ENCODE data around the gene SLC18A3. TPM values are rescaled to one million over a fixed set of nuclear protein-coding genes. Genes with fewer than 3 reads are reported as not detected.

SLC18A3 gene
- total RNA-seq, 1 donor from 2014 or later, result not detected

DNA sequence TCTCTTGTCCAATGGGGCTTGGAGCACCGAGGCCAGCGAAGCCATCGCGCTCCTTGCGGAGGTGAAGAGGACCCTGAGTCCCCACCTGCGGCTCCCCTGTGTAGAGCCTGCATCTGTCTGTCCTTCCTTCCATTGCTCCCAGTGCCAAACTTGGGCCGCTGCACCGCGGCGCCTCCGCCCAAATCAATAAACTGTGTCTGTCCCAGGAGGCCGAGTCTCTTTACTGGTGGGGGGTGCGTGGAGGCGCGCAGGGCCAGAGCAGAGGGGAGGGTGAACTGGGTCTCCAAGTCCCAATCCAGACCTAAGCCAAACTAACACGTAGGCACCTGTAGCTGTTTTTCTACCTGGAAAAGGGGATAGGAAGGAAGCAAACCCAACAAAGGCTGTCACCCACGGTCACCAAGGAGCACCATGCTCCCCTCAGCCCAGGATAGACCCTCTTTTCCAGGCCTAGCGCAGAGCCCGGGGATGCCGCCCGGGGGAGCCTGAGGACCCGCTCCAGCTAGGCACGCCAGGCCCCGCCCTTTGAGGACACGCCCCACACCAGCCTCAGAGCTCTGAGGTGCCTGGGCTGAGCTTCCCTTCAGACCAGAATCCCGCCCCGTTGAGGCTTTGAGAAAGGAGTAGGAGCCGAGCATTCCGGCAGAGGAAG, 2.5 kb downstream of the SLC18A3 start:
- ATAC-seq, result no peak

DNA sequence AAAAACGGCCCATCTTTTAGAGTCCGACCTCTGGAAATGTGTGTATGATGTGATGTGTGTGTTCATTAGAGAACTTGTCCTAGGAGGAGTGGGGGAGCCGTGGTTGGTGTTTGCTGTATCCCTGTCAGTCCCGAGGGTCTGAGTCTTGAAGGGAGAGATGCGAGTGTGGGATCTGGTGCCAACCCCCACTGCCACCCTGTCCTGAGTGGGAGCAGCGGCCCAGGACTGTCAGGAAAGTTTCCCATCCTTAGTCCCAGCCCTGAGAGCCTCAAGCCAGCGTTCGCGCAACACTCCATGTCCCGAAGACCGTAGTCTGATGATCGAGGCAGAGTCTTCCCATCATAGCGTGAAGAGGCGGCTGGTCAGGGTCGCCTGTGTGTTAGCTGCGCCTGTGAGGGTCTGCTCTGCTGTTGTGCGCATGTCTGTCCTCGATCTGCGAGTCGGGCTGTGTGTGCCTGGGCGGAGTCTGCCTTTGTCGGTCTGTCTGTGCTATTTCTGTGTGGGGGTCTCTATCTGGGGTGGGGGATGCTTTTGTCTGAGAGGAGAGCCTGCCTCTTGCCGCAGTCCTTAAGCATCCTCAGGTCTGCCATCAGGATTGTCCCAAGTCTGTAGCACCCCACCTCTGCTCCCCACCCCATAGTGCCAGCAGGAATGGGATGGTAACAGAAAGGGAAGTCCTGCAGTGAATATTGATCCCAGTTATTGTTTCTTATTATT, 3.2 kb downstream of the SLC18A3 start:
- ATAC-seq, result no peak

DNA sequence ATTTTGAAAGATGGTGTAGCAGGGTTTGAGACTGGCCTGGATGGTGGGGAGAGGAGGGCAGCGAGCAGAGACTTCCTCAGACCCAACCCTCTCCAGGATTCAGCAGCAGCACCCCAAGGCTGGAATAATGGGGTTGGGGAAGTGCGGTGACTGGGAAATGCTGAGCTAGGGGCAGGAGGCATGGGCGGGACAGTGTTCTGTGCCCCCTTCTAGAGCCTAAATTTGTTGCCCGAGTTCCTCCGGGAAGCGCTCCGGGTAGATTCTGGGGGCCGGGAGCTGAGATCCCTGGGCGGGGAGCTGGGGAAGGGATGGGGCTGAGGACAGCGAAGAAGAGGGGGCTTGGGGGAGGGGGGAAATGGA, 3.8 kb downstream of the SLC18A3 start, which contains the start of gene CHAT:
Gene CHAT (plus strand): TSS at position 156 of the 360 bp plus-strand sequence. CDS start 153 bp downstream, at position 309.
- ATAC-seq, result no peak

DNA sequence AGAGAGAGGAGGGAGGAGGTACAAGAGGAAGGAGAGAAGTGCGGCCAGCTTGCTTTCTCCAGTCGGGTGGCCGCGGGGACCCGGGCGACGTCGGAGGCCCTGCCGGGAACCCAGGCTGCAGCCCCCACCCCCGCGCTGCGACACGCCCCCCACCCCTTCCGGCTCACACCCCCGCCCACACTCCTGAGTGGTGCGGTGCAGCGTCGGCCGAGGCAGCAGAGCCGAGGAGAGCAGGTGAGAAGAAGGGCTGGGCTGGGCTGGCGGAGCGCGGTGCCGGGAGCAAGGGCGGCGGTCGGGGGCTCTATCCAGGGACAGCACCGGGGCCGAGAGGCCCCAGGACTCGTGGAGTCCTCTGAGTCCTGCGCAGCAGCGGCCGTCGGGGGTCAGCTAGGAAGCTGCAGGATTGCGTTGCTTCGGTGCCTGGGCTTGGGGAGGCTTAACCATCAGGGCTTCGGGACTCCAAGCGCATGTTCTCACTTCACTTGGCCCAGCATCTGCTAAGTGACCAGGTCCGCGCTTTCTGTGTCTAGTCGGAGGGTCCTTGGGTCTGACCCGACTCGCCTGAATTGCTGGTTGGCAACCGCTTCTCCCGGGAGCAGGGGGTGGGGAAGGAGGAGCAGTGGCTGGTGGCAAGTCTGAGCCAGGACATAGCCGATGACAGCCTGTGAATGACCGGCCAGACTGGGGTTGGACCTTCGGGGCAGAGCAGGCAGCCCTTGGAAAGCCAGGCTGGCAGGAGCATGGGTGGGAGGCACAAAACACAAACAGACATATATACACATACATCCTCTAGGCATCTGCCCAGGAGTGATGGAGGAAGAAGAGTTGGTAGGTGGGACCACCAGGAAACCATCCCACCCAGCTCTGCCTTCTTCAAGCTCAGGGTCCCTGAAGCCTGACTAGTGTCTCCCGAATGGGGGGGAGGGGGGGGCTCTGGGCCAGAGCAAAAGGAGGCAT, 4.4 kb downstream of the SLC18A3 start:
- no peak for ATAC-seq

DNA sequence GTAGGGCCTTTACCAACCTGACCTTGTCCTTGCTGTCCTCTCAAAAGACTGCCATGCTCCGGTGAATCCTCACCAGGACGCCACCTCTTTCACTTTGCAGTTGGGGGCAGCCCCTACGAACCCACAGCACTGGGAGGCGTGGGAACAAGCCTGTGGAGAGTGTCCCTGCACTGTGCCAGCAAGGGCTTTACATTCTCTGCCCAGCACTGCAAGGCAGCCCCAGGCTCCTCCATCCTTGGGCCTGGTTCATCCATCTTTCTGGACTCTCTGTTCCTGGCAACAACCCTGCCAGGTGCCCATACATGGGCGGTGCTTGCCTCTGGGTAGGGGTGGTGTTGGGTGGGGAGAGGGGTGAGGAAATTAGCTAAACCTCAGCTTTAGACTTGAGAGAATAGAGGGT, 5.1 kb downstream of the SLC18A3 start:
- ATAC-seq, result no peak

DNA sequence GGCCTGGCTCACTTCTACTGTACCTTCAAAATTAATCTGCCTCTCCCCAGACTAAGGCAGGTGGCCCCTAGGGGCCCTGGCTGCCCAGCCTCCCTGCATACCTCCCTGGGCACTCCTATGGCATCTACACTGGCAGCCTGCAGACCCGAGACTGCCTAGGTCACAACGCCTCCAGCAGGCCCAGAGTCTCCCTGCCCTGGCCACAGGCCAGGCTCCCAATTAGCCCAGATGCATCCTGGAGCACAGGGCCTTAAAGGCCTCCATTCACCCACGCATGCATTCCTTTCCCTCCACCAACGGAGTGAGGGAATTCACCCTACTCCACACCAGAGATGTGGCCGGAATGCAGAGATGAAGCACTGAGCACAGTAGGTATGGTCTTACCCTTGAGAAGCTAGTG, 5.6 kb downstream of the SLC18A3 start:
- no peak for ATAC-seq

DNA sequence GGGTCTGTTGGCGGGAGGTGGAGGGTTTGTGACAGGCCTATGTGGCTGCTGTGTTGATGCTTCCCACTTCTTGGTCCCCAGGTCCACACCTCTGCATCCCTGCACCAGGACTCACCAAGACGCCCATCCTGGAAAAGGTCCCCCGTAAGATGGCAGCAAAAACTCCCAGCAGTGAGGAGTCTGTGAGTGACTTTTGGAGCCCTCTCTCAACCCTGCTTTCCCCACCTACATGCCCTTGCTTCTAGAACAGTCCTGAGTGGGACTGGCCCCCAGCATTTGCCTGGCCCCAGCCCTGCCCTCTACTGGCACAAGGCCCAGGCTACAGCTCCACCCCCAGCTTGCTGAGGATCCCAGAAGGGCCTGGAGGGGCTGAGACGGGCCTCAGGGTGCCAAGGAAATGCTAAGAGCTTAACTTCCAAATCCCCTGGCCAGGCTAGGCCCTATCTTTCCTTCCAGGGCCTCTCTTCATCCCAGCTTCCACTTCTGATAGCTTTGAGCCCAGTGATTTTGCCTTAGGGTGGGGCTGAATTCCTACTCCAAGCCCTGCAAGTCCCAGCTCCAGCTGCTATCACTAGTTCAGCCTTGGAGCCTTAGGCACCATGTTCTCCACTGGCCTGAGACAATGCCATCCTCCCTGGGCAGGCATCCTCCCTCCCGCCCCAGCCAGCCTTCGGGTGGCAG, 6.5 kb downstream of the SLC18A3 start:
- ATAC-seq, result no peak

DNA sequence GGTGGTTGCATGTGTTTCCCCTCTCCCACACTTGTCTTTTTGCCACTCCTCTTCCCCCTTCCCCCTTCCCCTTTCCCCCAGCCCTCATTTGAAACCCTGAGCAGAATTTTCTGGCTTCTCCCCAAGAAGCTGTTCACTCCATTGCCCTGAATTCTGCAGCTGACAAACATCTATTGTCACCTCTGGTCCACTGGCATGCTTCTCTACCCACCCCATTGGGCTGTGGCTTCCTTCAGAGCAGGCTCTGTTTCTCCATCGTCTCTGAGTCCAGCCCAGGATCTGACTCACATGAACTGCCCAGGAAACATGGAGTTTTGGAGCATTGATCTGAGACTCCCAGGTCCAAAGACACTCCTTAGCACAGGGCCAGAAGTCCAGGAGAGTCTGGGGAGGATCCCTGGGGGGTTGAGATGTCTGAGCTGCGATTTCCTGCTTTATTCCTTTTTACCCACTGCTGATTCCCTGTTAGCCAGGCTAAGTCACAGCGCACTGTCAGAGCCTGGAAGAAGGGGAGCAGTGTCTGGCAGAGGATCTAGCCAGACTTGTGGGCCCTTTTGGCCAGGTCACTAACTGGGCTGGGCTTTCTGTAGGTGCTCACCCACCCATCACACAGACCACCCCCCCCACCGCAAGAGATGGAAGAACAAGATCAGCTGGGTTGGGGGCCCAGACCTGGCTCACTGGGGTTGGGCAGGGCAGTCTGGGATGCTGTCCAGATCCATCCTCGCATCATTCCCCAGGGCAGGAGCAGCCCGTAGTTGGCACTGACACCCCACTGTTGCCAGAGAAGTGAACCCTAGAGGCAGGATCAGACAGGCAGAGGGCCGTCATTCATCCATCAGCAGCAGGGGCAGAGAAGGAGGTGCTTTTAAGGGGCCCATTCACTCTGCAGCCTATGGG, 7.3 kb downstream of the SLC18A3 start:
- ATAC-seq, result no peak

DNA sequence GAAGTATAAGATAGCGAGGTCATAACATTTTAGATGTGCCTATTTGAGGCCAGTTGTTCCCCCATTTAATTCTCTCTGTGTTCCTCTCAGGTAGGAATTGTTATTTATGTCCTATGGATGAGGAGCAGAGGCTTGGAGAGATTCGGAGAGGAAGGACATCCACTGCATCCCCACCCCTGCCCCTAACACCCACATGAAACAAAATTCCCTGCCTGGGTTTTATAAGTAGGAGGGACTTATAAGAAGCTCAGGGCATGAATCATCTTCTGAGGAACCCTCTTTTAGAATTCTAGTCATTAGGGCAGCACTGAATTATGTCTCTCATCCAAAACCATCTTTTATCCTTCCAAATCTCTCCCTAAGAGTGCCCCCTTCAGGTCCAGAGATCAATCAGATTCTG, 8.7 kb downstream of the SLC18A3 start:
- ATAC-seq, result no peak

DNA sequence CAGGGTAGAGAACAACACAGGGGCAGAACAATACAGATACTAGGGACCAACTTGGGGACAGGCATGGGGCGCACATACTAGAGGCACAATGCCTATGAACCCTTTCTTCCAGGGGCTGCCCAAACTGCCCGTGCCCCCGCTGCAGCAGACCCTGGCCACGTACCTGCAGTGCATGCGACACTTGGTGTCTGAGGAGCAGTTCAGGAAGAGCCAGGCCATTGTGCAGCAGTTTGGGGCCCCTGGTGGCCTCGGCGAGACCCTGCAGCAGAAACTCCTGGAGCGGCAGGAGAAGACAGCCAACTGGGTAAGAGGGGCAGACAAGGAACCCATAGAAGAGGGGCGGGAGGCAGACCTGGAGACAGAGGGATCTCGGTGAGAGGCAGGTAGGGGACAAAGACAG, 9.5 kb downstream of the SLC18A3 start:
- ATAC-seq, result no peak

DNA sequence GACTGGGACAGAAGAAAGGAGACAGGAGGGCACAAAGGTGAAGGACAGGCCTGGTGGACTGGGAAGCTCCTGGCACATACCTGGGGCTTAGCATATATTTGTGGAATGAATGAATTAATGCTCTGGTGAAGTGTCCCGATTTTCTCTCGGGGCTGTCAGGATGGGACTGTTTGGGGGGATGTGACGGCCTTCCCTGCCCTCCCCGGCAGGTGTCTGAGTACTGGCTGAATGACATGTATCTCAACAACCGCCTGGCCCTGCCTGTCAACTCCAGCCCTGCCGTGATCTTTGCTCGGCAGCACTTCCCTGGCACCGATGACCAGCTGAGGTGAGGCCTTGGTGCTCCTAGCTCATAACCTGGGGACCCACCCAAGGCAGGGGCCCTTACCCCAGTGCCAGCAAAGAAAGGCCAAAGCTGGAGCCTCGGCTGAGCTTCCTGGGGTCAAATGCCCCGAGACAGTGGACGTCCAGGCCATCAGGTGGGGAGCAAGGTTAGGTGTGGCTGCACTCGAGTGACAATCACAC, 10.2 kb downstream of the SLC18A3 start:
- no peak for ATAC-seq

DNA sequence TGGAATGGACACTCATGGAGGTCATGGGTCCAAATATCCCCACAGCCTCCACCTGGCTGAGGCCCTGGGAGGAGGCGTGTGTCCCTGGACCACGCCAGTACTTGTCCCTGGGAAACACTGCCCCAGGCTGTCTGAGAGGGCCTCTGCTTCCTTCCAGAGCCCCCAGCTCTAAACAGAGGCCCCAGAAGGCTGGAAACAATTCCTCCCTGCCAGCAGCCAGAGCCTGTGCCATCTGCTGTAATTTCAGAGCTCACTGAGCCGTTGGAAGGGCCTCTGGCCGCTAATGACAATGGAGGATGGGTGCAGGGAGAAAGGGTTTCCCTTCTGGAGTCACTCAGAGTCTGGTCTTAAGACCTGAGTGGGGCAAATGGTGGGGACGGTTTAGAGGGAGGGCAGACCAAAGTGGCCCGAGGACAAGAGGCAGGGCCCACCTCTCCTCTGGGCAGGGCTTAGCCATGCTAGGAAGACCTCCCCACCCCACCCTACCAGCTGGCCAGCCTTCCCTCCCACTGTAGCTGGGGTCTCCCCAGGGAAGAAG, 10.8 kb downstream of the SLC18A3 start:
- ATAC-seq, result no peak

DNA sequence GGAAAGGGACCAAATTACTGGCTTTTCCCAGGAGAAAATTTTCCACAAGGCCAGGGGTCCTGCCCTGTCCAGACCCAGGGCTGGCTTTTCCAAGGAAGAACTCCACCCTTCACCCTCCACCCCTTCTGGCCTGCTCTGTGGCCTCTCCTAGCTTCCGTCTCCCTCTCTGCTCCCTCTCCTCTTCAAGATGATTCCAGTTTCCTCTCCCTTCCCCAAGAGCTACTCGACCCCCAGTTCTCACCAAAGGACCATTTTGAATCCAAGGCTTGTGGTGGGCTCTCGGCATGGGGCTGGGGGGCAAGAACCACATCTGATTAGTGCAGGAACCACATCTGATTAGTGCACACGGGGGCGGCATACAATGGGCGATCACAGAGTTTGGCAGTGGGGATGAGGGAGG, 11.5 kb downstream of the SLC18A3 start:
- ATAC-seq, result no peak

DNA sequence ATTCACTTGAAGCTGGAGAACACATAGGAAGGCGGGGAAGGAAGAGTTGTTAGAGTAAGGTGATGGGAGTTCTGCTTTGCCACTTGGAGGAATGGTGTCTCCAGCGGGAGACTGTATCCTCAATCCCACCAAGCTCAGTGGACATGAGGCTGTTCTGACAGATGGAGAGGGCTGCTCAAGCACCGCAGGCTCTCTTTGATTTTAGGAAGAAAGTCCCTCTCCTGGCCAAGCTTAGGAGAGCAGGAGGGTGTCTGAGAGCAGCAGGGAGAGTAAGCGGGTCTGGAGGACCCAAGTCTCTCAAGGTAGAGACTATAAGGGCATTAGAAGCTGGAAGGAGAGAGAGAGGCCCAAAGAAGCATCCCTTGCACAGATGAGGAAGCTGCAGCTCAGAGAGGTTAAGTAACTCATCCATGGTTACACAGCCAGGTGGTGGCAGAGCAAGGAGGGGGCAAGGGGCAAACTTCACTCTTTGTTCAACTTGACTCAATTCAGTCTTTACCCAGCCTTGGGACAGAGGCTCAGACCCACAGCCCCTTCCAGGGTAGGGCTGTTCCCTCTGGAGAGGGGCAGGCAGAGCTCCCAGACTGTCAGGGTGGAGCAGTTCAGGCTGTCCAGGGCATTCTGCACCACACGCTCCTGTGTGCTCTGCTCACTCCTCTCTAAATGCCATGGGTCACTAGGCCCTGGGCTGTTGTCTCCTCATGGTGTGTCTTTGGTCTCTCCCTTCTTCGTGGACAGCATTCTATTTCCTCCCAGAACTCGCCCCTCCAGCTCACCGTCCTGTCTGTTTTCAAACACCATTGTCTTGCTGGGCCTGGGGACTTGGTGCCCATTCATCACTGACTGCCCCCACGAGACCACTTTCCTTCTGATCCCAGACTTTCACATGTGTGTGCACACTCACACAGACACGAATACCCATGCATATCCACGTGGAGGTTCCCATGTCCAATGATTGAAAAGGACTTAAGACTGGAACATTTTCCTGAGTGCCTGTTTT, 12.6 kb downstream of the SLC18A3 start:
- no peak for ATAC-seq

DNA sequence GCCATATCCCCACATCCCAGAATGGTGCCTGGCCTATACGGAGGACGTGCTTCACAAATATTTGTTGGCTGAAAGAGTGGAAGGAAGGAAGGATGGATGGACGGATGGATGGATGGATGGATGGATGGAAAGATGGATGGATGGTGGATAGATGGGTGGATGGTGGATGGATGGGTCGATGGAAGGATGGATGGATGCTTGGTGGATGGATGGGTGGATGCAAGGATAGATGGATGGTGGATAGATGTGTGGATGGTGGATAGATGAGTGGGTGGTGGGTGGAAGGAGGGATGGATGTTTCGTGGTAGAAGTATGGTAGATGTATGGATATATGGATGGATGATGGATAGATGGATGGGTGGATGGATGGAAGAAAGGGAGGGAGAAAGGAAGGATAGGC, 14.5 kb downstream of the SLC18A3 start:
- ATAC-seq, result no peak

DNA sequence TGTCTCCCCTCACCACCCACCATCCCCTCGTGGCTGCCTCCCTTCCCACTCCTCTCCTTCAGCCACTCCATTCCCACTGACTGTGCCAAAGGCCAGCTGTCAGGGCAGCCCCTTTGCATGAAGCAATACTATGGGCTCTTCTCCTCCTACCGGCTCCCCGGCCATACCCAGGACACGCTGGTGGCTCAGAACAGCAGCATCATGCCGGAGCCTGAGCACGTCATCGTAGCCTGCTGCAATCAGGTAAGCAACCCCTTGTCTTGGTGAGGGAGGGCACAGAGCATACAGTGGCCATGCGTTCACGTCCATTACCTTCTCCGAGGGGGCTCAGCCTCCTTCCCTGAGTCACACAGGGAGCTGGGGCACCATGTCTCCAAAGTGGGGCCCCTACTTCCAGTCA, 15.3 kb downstream of the SLC18A3 start:
- ATAC-seq, result no peak

DNA sequence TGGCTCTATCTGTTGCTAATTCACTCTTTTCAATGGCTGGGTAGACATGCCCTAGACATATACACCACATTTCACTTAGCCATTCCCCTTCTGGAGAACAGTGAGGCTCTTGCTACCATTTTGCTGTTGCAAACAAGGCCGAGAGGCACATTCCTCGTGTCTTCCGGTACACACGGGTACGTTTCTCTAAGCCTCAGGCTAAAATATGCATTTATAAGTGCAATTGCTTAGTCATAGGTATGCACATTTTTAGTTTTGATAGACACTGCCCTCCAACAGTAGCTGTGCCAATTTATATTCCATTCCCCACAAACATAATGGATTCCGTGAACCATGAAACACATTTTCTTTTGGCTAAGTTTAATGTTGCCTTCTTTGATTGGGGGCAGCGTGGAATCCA, 16.9 kb downstream of the SLC18A3 start:
- no peak for ATAC-seq

DNA sequence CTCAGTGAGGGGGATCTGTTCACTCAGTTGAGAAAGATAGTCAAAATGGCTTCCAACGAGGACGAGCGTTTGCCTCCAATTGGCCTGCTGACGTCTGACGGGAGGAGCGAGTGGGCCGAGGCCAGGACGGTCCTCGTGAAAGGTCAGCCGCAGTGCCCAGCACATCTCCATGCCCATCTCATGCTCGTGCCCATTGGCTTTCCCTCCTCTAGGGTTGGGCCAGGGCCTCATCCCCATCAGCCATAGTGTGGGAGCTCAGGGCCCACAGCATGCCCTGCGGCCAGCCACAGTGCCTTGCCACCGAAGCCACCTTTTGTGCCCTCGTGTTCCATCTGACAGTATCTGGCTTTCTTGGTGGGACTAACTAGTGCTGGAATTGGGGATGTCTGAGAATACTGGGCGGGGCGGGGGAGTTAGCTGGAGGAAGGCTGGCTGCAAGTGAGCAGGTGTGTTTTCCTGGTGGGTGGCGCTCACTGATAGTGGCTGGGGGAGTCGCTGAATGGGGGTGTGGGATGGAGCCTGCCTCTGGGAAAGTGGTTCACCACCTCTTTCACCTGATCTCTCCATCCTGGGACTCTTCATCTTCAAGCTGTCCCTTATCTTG, 17.6 kb downstream of the SLC18A3 start:
- no peak for ATAC-seq

DNA sequence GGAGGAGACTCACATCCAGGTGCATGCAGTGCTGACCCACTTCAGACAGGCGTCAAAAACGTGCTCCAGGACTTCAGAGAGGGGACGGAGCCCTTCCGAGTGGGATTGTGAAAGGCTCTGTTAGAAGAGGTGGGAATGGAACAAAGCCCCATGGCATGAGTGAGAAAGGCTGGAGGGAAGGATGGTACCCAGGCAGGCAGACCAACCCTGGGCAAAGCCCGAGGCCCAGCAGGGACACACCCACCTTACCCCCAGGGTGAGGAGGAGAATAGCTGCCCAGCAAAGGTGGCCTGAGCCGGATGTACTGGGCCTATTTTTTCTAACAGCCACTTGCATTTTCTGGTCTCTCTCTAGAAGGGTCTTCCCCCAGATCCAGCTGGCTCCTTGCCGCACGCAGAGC, 18.5 kb downstream of the SLC18A3 start:
- no peak for ATAC-seq
